KMS-11 (cell line): ENCODE results near the gene RAI1.

Experiments used
- H2AFZ ChIP-seq: fragments of 200-600 bp; sonication (generic); 2 replicates; pipeline ENCODE4 v1.6.1; 2016; ENCODE audit warnings: antibody characterized with exemption, mixed run types, low read depth
- H3K27ac ChIP-seq: fragments of 200-600 bp; sonication (generic); 2 replicates; pipeline ENCODE4 v1.6.1; 2016; ENCODE audit warnings: mild to moderate bottlenecking, mixed run types
- H3K27me3 ChIP-seq: fragments of 200-600 bp; sonication (generic); 2 replicates; pipeline ENCODE4 v1.6.1; 2017; ENCODE audit warnings: mild to moderate bottlenecking, low read depth, mixed run types, moderate library complexity; ENCODE audit not compliant: insufficient read depth
- H3K36me3 ChIP-seq: fragments of 200-600 bp; sonication (generic); 2 replicates; pipeline ENCODE4 v1.6.1; 2017; ENCODE audit warnings: mild to moderate bottlenecking, mixed run types; ENCODE audit not compliant: insufficient read depth
- H3K4me1 ChIP-seq: fragments of 200-600 bp; sonication (generic); 2 replicates; pipeline ENCODE4 v1.6.1; 2016; ENCODE audit warnings: mild to moderate bottlenecking, low read depth, mixed run types; ENCODE audit not compliant: poor library complexity, severe bottlenecking
- H3K4me2 ChIP-seq: fragments of 200-600 bp; sonication (generic); 2 replicates; pipeline ENCODE4 v1.7.0; 2016; ENCODE audit warnings: mild to moderate bottlenecking, mixed run types
- H3K4me3 ChIP-seq: fragments of 200-600 bp; sonication (generic); IDR thresholded peaks from 2 replicates; pipeline ENCODE4 v1.6.1; 2017; ENCODE audit warnings: low read depth, low read length, mixed read lengths; ENCODE audit not compliant: insufficient read depth
- H3K79me2 ChIP-seq: fragments of 200-600 bp; sonication (generic); 2 replicates; pipeline ENCODE4 v1.6.1; 2016; ENCODE audit warnings: low read depth, mixed run types; ENCODE audit not compliant: insufficient read depth
- H3K9ac ChIP-seq: fragments of 200-600 bp; sonication (generic); 2 replicates; pipeline ENCODE4 v1.6.1; 2016; ENCODE audit warnings: mild to moderate bottlenecking, mixed run types
- H4K20me1 ChIP-seq: fragments of 200-600 bp; sonication (generic); 2 replicates; pipeline ENCODE4 v1.6.1; 2016; ENCODE audit warnings: mild to moderate bottlenecking, mixed run types; ENCODE audit not compliant: insufficient read depth
- CTCF ChIP-seq: fragments of 200-600 bp; sonication (generic); conservative IDR thresholded peaks from 2 replicates; pipeline ENCODE4 v1.6.1; 2017; ENCODE audit warnings: low read depth, mild to moderate bottlenecking, antibody characterized with exemption, low read length, moderate library complexity, mixed read lengths

Gene RAI1

GRCh38 chr17:17837966-17838962 is 157.0 kb downstream of the RAI1 start:
- Histone ChIP-seq H4K20me1 (no peaks in the 10 kb centered on the region), H3K36me3 (no peaks in the 10 kb centered on the region), H3K9ac (peak overlapping the region; percentile 93; the same call in 1 of the 2 replicates), H3K4me2 (peak overlapping the region; percentile 43), H3K4me3 (no peak overlapping the region), H3K79me2 (peaks cover 24% of the 10 kb centered on the region), H3K4me1 (peaks cover 63% of the 10 kb centered on the region), H2AFZ (no peak overlapping the region), H3K27ac (no peak overlapping the region; the same call in 1 of the 2 replicates), H3K27me3 (no peaks in the 10 kb centered on the region)
- TF ChIP-seq CTCF, result no peak

- peaks cover 8% of the 10 kb centered on the region; the same call in 1 of the 2 replicates for H3K79me2 ChIP-seq
- peak overlapping the region; percentile 82 for H3K4me2 ChIP-seq
- H3K9ac ChIP-seq, result peak overlapping the region; percentile 61
- TF ChIP-seq CTCF, result no peak
- no peaks in the 10 kb centered on the region for H4K20me1 ChIP-seq
- no peaks in the 10 kb centered on the region for H3K36me3 ChIP-seq
- peak overlapping the region; percentile 53 for H3K27ac ChIP-seq
- peak overlapping the region; percentile 30 for H2AFZ ChIP-seq
- no peak overlapping the region for H3K4me3 ChIP-seq
- H3K27me3 ChIP-seq, result no peaks in the 10 kb centered on the region
- peaks cover 47% of the 10 kb centered on the region for H3K4me1 ChIP-seq
Measured at GRCh38 chr17:17839791-17840707, 158.8 kb downstream of the RAI1 start.

- H4K20me1 ChIP-seq, result no peaks in the 10 kb centered on the region
- no peak overlapping the region for H3K4me3 ChIP-seq
- H3K36me3 ChIP-seq, result no peaks in the 10 kb centered on the region
- H3K9ac ChIP-seq, result no peak overlapping the region; the same call in 1 of the 2 replicates
- H3K27me3 ChIP-seq, result no peaks in the 10 kb centered on the region
- 0 out of 2 replicates have a peak overlapping the region, but pooled peaks have one; percentile 25 for H3K4me2 ChIP-seq
- H3K4me1 ChIP-seq, result peaks cover 40% of the 10 kb centered on the region
- no peak for TF ChIP-seq CTCF
- no peak overlapping the region for H2AFZ ChIP-seq
- H3K27ac ChIP-seq, result peak overlapping the region; percentile 53; the same call in 1 of the 2 replicates
- H3K79me2 ChIP-seq, result no peaks in the 10 kb centered on the region
Measured at GRCh38 chr17:17840751-17841591, 159.7 kb downstream of the RAI1 start.
